ENCODE data around the gene RAB3GAP2. TPM values are rescaled to one million over a fixed set of nuclear protein-coding genes. Genes with fewer than 3 reads are reported as not detected.
A peak's percentile ranks its signal among the peaks of the same experiment; 100 is the strongest.
"Not testable (repeated sequence)": the region's sequence is repeated elsewhere in the genome, so short reads cannot be mapped to it uniquely, and the experiment has no call there.

RAB3GAP2 gene
- total RNA-seq, 1 donor from 2014 or later, result 39.9 TPM

GRCh38 chr1:220239966-220240365, 32.3 kb downstream of the RAB3GAP2 start:
- Mint-ChIP-seq H3K9me3 (ENCODE audit: unreplicated experiment) (peaks cover 12% of the 10 kb centered on the region), H3K27me3 (ENCODE audit: unreplicated experiment) (no peaks in the 10 kb centered on the region), H3K36me3 (ENCODE audit: unreplicated experiment) (peaks cover 15% of the 10 kb centered on the region), H3K4me1 (ENCODE audit: unreplicated experiment) (peaks cover 17% of the 10 kb centered on the region), H3K4me3 (ENCODE audit: unreplicated experiment) (no peak overlapping the region), H3K27ac (ENCODE audit: unreplicated experiment) (no peak overlapping the region)
- TF ChIP-seq, protein P1, sequence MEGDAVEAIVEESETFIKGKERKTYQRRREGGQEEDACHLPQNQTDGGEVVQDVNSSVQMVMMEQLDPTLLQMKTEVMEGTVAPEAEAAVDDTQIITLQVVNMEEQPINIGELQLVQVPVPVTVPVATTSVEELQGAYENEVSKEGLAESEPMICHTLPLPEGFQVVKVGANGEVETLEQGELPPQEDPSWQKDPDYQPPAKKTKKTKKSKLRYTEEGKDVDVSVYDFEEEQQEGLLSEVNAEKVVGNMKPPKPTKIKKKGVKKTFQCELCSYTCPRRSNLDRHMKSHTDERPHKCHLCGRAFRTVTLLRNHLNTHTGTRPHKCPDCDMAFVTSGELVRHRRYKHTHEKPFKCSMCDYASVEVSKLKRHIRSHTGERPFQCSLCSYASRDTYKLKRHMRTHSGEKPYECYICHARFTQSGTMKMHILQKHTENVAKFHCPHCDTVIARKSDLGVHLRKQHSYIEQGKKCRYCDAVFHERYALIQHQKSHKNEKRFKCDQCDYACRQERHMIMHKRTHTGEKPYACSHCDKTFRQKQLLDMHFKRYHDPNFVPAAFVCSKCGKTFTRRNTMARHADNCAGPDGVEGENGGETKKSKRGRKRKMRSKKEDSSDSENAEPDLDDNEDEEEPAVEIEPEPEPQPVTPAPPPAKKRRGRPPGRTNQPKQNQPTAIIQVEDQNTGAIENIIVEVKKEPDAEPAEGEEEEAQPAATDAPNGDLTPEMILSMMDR (IDR thresholded peaks at IDR 0.05), result no peak
- DNase-seq (ENCODE audit: extremely low spot score, unreplicated experiment), result no peak

- DNase-seq (ENCODE audit: extremely low spot score, unreplicated experiment), result no peak
- TF ChIP-seq, protein P1 (IDR thresholded peaks at IDR 0.05), result no peak
- peaks cover 10% of the 10 kb centered on the region for H3K36me3 Mint-ChIP-seq (ENCODE audit: unreplicated experiment)
- peaks cover 20% of the 10 kb centered on the region for H3K4me1 Mint-ChIP-seq (ENCODE audit: unreplicated experiment)
- no peak overlapping the region for H3K4me3 Mint-ChIP-seq (ENCODE audit: unreplicated experiment)
- H3K9me3 Mint-ChIP-seq (ENCODE audit: unreplicated experiment), result peaks cover 5% of the 10 kb centered on the region
- no peak overlapping the region for H3K27ac Mint-ChIP-seq (ENCODE audit: unreplicated experiment)
- no peaks in the 10 kb centered on the region for H3K27me3 Mint-ChIP-seq (ENCODE audit: unreplicated experiment)
Observed at GRCh38 chr1:220239213-220239612, 33.0 kb downstream of the RAB3GAP2 start.

GRCh38 chr1:220236278-220236677, 36.0 kb downstream of the RAB3GAP2 start:
- DNase-seq (ENCODE audit: extremely low spot score, unreplicated experiment); H3K27ac Mint-ChIP-seq (ENCODE audit: unreplicated experiment); H3K9me3 Mint-ChIP-seq (ENCODE audit: unreplicated experiment); H3K27me3 Mint-ChIP-seq (ENCODE audit: unreplicated experiment); H3K4me3 Mint-ChIP-seq (ENCODE audit: unreplicated experiment): not testable (repeated sequence)
- Mint-ChIP-seq H3K4me1 (ENCODE audit: unreplicated experiment) (peaks cover 15% of the 10 kb centered on the region), H3K36me3 (ENCODE audit: unreplicated experiment) (peaks cover 13% of the 10 kb centered on the region)

- H3K27me3 Mint-ChIP-seq (ENCODE audit: unreplicated experiment), result no peaks in the 10 kb centered on the region
- H3K9me3 Mint-ChIP-seq (ENCODE audit: unreplicated experiment), result no peaks in the 10 kb centered on the region
- peaks cover 20% of the 10 kb centered on the region for H3K36me3 Mint-ChIP-seq (ENCODE audit: unreplicated experiment)
- TF ChIP-seq, protein P1 (IDR thresholded peaks at IDR 0.05), result no peak
- H3K4me1 Mint-ChIP-seq (ENCODE audit: unreplicated experiment), result peaks cover 10% of the 10 kb centered on the region
- no peak overlapping the region for H3K4me3 Mint-ChIP-seq (ENCODE audit: unreplicated experiment)
- no peak for DNase-seq (ENCODE audit: extremely low spot score, unreplicated experiment)
- H3K27ac Mint-ChIP-seq (ENCODE audit: unreplicated experiment), result no peak overlapping the region
Observed at GRCh38 chr1:220235462-220235861, 36.8 kb downstream of the RAB3GAP2 start.

DNA sequence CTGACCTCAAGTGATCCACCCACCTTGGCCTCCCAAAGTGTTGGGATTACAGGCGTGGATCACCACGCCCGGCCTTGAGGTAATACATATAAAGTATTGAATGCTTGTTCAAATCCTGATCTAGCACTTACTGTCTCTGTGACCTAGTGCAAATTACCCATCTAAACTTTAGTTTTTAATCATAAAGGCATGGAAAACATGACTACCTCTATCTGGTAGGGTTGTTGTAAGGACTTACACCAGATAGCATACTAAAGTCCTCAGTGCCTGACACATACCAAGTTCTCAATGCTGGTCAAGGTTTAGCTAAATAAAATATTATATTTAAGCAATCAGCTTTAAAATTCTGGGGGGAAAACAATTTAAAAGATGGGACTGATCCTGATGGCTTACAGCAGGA, 38.3 kb downstream of the RAB3GAP2 start:
- TF ChIP-seq, protein P1 (IDR thresholded peaks at IDR 0.05), result no peak
- Mint-ChIP-seq H3K27me3 (ENCODE audit: unreplicated experiment) (no peaks in the 10 kb centered on the region), H3K4me1 (ENCODE audit: unreplicated experiment) (peaks cover 10% of the 10 kb centered on the region), H3K36me3 (ENCODE audit: unreplicated experiment) (peaks cover 21% of the 10 kb centered on the region), H3K9me3 (ENCODE audit: unreplicated experiment) (no peaks in the 10 kb centered on the region), H3K27ac (ENCODE audit: unreplicated experiment) (no peak overlapping the region), H3K4me3 (ENCODE audit: unreplicated experiment) (no peak overlapping the region)
- DNase-seq (ENCODE audit: extremely low spot score, unreplicated experiment), result no peak

GRCh38 chr1:220229771-220230170, 42.5 kb downstream of the RAB3GAP2 start:
- Mint-ChIP-seq H3K9me3 (ENCODE audit: unreplicated experiment) (no peaks in the 10 kb centered on the region), H3K4me3 (ENCODE audit: unreplicated experiment) (no peak overlapping the region)

More at GRCh38 chr1:220229771-220230170, 42.5 kb downstream of the RAB3GAP2 start:
- DNase-seq (ENCODE audit: extremely low spot score, unreplicated experiment), result no peak
- peaks cover 2% of the 10 kb centered on the region for H3K4me1 Mint-ChIP-seq (ENCODE audit: unreplicated experiment)
- TF ChIP-seq, protein P1 (IDR thresholded peaks at IDR 0.05), result no peak
- H3K36me3 Mint-ChIP-seq (ENCODE audit: unreplicated experiment), result peaks cover 33% of the 10 kb centered on the region
- no peaks in the 10 kb centered on the region for H3K27me3 Mint-ChIP-seq (ENCODE audit: unreplicated experiment)
- peak overlapping the region; percentile 50 for H3K27ac Mint-ChIP-seq (ENCODE audit: unreplicated experiment)
